Endothelial cell of umbilical vein (primary cell): Measurements from ENCODE around the gene RAD51B.

Experiments used
- EZH2 ChIP-seq: IDR thresholded peaks from 2 replicates; pipeline ENCODE4 v1.6.1; 2012; ENCODE audit warnings: borderline replicate concordance, low read depth, mild to moderate bottlenecking, moderate library complexity, low read length, inconsistent platforms; ENCODE audit not compliant: severe bottlenecking
- FOS ChIP-seq: IDR thresholded peaks from 2 replicates; pipeline ENCODE4 v1.6.1; 2011; ENCODE audit warnings: mild to moderate bottlenecking, low read length, moderate library complexity, borderline replicate concordance; ENCODE audit not compliant: insufficient read depth
- MYC ChIP-seq: IDR thresholded peaks from one replicate; pipeline ENCODE4 v1.6.1; 2011; ENCODE audit warnings: mild to moderate bottlenecking, low read depth, low read length
- POLR2A ChIP-seq: IDR thresholded peaks from 2 replicates; pipeline ENCODE4 v1.6.1; 2012; ENCODE audit warnings: low read depth, mild to moderate bottlenecking, control low read depth, low read length
- TF ChIP-seq, protein P1 (sequence below), 2 donors: IDR thresholded peaks; 1 replicate in 1 of 2; 2 replicates in 1 of 2; pipeline ENCODE4 v1.5.1; 2011; ENCODE audit warnings: low read length in 2 of 2, mild to moderate bottlenecking in 2 of 2, moderate library complexity in 2 of 2, control low read depth in 1 of 2, inconsistent platforms in 1 of 2, low read depth in 1 of 2; ENCODE audit not compliant: insufficient read depth in 1 of 2; ENCODE audit errors: extremely low read depth in 1 of 2
- TF ChIP-seq, protein P2 (sequence below): IDR thresholded peaks from 2 replicates; pipeline ENCODE4 v1.6.1; 2011; ENCODE audit not compliant: insufficient read depth, insufficient read length

DNA sequence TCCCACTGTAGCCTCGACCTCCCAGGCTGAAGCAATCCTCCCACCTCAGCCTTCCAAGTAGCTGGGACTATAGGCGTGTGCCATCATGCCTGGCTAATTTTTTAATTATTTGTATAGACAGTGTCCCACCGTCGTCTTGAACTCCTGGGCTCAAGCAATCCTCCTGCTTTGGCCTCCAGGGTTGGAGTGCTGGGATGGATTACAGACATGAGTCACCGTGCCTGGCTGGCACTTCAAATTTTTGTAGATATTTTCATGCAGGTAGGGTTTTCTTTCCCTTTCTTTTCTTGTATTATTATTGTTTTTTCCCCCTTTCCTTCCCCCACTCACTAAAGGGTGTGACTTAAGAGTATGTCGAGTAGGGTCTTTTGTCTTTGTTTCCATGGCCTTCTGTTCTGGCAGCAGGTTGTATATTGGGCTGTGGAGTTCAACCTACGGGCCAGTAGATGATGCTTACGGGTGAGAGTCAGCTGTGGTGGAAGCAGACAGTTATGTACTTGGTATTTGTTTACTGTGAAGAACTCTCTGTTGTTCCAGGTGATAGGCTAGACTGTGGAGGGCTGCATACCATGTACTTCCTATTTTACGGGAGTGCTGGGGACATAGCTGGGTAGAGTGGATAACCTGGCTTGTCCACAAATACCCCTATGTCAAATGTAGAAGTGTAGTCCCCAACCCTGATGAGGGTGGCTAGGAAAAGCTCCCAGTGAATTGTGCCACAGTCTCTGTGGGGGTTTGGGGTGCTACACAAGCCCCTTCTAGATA lies 30.7 kb downstream of the RAD51B start:
- no peak for TF ChIP-seq POLR2A
- TF ChIP-seq MYC = no peak
- TF ChIP-seq, protein P1, sequence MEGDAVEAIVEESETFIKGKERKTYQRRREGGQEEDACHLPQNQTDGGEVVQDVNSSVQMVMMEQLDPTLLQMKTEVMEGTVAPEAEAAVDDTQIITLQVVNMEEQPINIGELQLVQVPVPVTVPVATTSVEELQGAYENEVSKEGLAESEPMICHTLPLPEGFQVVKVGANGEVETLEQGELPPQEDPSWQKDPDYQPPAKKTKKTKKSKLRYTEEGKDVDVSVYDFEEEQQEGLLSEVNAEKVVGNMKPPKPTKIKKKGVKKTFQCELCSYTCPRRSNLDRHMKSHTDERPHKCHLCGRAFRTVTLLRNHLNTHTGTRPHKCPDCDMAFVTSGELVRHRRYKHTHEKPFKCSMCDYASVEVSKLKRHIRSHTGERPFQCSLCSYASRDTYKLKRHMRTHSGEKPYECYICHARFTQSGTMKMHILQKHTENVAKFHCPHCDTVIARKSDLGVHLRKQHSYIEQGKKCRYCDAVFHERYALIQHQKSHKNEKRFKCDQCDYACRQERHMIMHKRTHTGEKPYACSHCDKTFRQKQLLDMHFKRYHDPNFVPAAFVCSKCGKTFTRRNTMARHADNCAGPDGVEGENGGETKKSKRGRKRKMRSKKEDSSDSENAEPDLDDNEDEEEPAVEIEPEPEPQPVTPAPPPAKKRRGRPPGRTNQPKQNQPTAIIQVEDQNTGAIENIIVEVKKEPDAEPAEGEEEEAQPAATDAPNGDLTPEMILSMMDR (IDR thresholded peaks at IDR 0.05; ENCODE audit: extremely low read depth in 1 of 2, insufficient read depth in 1 of 2, low read depth in 1 of 2, low read length in 2 of 2) = no peak
- TF ChIP-seq, protein P2, sequence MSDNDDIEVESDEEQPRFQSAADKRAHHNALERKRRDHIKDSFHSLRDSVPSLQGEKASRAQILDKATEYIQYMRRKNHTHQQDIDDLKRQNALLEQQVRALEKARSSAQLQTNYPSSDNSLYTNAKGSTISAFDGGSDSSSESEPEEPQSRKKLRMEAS = no peak
- TF ChIP-seq EZH2 = no peak
- no peak for TF ChIP-seq FOS
